SK-N-SH (cell line): ENCODE measurements around the gene DEFB112. TPM values are rescaled to one million over a fixed set of nuclear protein-coding genes. Genes with fewer than 3 reads are reported as not detected.

Experiments used
- CTCF ChIA-PET: fragments of 300-600, 350-600 bp; formaldehyde crosslinking; extraction: SDS; loops from one replicate; lab custom pipeline; 2021; lab: Yijun Ruan, JAX
- POLR2A ChIA-PET: fragments of 350-600 bp; sonication (Branson Sonifier 250); formaldehyde crosslinking; extraction: SDS; loops from one replicate; lab custom pipeline; 2020; ENCODE audit warnings: antibody characterized with exemption, inconsistent platforms; lab: Yijun Ruan, JAX
- DNase-seq: peaks from one replicate; pipeline ENCODE4 v3.0.0; 2012
- H2AFZ ChIP-seq: fragments of 200-600 bp; sonication (generic); 2 replicates; pipeline ENCODE4 v1.8.1; 2016; ENCODE audit warnings: antibody characterized with exemption, mild to moderate bottlenecking, low read depth
- H3F3A ChIP-seq: fragments of 200-600 bp; sonication (generic); replicated peaks from 2 replicates; pipeline ENCODE3; 2016; ENCODE audit warnings: antibody characterized with exemption, mild to moderate bottlenecking; ENCODE audit not compliant: insufficient read depth
- H3K27ac ChIP-seq, 2 experiments: fragments of 200-500 bp in 1 of 2; fragments of 200-600 bp in 1 of 2; sonication (Bioruptor generic) in 1 of 2; sonication (generic), shearing (Covaris generic) in 1 of 2; 2 replicates each; pipeline versions ENCODE4 v1.5.1 to v1.6.1; 2014 to 2016; ENCODE audit warnings: low read depth in 2 of 2, inconsistent platforms in 1 of 2, low read length in 1 of 2, mild to moderate bottlenecking in 1 of 2, mixed read lengths in 1 of 2
- H3K27me3 ChIP-seq: fragments of 200-600 bp; sonication (generic), shearing (Covaris generic); 2 replicates; pipeline ENCODE4 v1.6.1; 2016; ENCODE audit warnings: mixed run types; ENCODE audit not compliant: insufficient read depth
- H3K36me3 ChIP-seq, 2 experiments: fragments of 200-500 bp in 1 of 2; fragments of 200-600 bp in 1 of 2; sonication (Bioruptor generic) in 1 of 2; sonication (generic) in 1 of 2; replicated peaks in 1 of 2; 2 replicates each; pipeline versions ENCODE3 to v1.5.1; 2014 to 2016; ENCODE audit warnings: low read length in 1 of 2, mild to moderate bottlenecking in 1 of 2; ENCODE audit not compliant: insufficient read depth in 2 of 2, control insufficient read depth in 1 of 2
- H3K4me1 ChIP-seq, 2 experiments: fragments of 200-500 bp in 1 of 2; fragments of 200-600 bp in 1 of 2; sonication (Bioruptor generic) in 1 of 2; sonication (generic), shearing (Covaris generic) in 1 of 2; 2 replicates each; pipeline versions ENCODE4 v1.5.1 to v1.6.1; 2014 to 2016; ENCODE audit warnings: low read depth in 1 of 2, low read length in 1 of 2, mixed run types in 1 of 2; ENCODE audit not compliant: insufficient read depth in 2 of 2, control insufficient read depth in 1 of 2
- H3K4me2 ChIP-seq: fragments of 200-600 bp; sonication (generic), shearing (Covaris generic); 2 replicates; pipeline ENCODE4 v1.6.1; 2017; ENCODE audit warnings: mixed run types
- H3K4me3 ChIP-seq, 2 experiments: fragments of 200-500 bp in 1 of 2; fragments of 200-600 bp in 1 of 2; sonication (Bioruptor generic) in 1 of 2; sonication (generic), shearing (Covaris generic) in 1 of 2; 2 replicates each; pipeline versions ENCODE4 v1.5.1 to v1.8.1; 2014 to 2016; ENCODE audit warnings: low read depth in 2 of 2, inconsistent platforms in 1 of 2, low read length in 1 of 2, mild to moderate bottlenecking in 1 of 2, mixed read lengths in 1 of 2, moderate library complexity in 1 of 2
- H3K79me2 ChIP-seq: fragments of 200-600 bp; sonication (generic); 2 replicates; pipeline ENCODE4 v1.8.1; 2017; ENCODE audit warnings: mild to moderate bottlenecking; ENCODE audit not compliant: insufficient read depth
- H3K9ac ChIP-seq: fragments of 200-600 bp; sonication (generic); 2 replicates; pipeline ENCODE4 v1.6.1; 2017; ENCODE audit warnings: mixed run types
- H3K9me2 ChIP-seq: fragments of 200-600 bp; sonication (generic); 2 replicates; pipeline ENCODE4 v1.6.1; 2017; ENCODE audit warnings: mixed run types
- H3K9me3 ChIP-seq: fragments of 200-600 bp; sonication (generic); 2 replicates; pipeline ENCODE4 v1.6.1; 2017; ENCODE audit warnings: mixed run types, mild to moderate bottlenecking, moderate library complexity
- H4K20me1 ChIP-seq: fragments of 200-600 bp; sonication (generic); 2 replicates; pipeline ENCODE4 v1.6.1; 2017; ENCODE audit warnings: mild to moderate bottlenecking, mixed run types; ENCODE audit not compliant: insufficient read depth
- ELF1 ChIP-seq: IDR thresholded peaks from 2 replicates; pipeline ENCODE4 v1.4.0; 2012
- EZH2phosphoT487 ChIP-seq: fragments of 200-600 bp; sonication (generic); IDR thresholded peaks from 2 replicates; pipeline ENCODE4 v1.6.1; 2017; ENCODE audit warnings: low read depth, mixed run types, mild to moderate bottlenecking, antibody characterized with exemption, moderate library complexity, borderline replicate concordance
- FOSL2 ChIP-seq: IDR thresholded peaks from 2 replicates; pipeline ENCODE4 v1.4.0; 2012; ENCODE audit warnings: low read depth, mild to moderate bottlenecking, moderate library complexity, borderline replicate concordance
- FOXM1 ChIP-seq: IDR thresholded peaks from 2 replicates; pipeline ENCODE4 v1.4.0; 2012; ENCODE audit warnings: low read depth, mild to moderate bottlenecking
- GABPA ChIP-seq: IDR thresholded peaks from 2 replicates; pipeline ENCODE4 v1.4.0; 2012; ENCODE audit warnings: low read depth, mild to moderate bottlenecking
- JUND ChIP-seq: IDR thresholded peaks from 2 replicates; pipeline ENCODE4 v1.4.0; 2012
- MEF2A ChIP-seq: IDR thresholded peaks from 2 replicates; pipeline ENCODE4 v1.4.0; 2012; ENCODE audit warnings: low read depth, borderline replicate concordance
- MXI1 ChIP-seq: IDR thresholded peaks from 2 replicates; pipeline ENCODE4 v1.6.1; 2012; ENCODE audit warnings: mild to moderate bottlenecking, low read depth, low read length, improper control_type of control experiment
- POLR2AphosphoS5 ChIP-seq: IDR thresholded peaks from 2 replicates; pipeline ENCODE4 v1.6.1; 2012; ENCODE audit warnings: low read depth, low read length
- RFX5 ChIP-seq: IDR thresholded peaks from 2 replicates; pipeline ENCODE4 v1.6.1; 2012; ENCODE audit warnings: mild to moderate bottlenecking, improper control_type of control experiment, low read length
- SMC3 ChIP-seq: IDR thresholded peaks from 2 replicates; pipeline ENCODE4 v1.6.1; 2012; ENCODE audit warnings: low read depth, low read length, improper control_type of control experiment
- TCF12 ChIP-seq: IDR thresholded peaks from 2 replicates; pipeline ENCODE4 v1.4.0; 2012
- TEAD4 ChIP-seq: IDR thresholded peaks from 2 replicates; pipeline ENCODE4 v1.4.0; 2012; ENCODE audit warnings: mild to moderate bottlenecking, borderline replicate concordance; ENCODE audit not compliant: insufficient read depth
- WGBS: methylation state at CpG from one replicate; pipeline ENCODE4 v1.1.6; 2017; ENCODE audit warnings: low lambda C conversion rate; 5-methylcytosine and 5-hydroxymethylcytosine counted together
- polyA plus RNA-seq, 3 experiments: library from polyadenylated mRNA; depleted of rRNA; stranded (reverse); fragments of >200 nt; gene quantifications; 2 replicates each; pipeline ENCODE4 v1.2.3, GENCODE V29; 2012
- TF ChIP-seq, protein P1 (sequence below): IDR thresholded peaks from 2 replicates; pipeline ENCODE4 v1.4.0; 2012; ENCODE audit warnings: low read depth, borderline replicate concordance
- TF ChIP-seq, protein P2 (sequence below): IDR thresholded peaks from 2 replicates; pipeline ENCODE4 v1.6.1; 2012; ENCODE audit warnings: mild to moderate bottlenecking, low read depth, low read length, moderate library complexity
- TF ChIP-seq, protein P3 (sequence below): fragments of 150-350 bp; IDR thresholded peaks from 2 replicates; pipeline ENCODE4 v1.6.1; 2016; ENCODE audit warnings: mild to moderate bottlenecking, low read depth, low read length
- TF ChIP-seq, protein P4 (sequence below): fragments of 200-600 bp; sonication (generic); IDR thresholded peaks from 2 replicates; pipeline ENCODE4 v1.6.1; 2017; ENCODE audit warnings: antibody characterized with exemption, mild to moderate bottlenecking, moderate library complexity
- TF ChIP-seq, protein P5 (sequence below): IDR thresholded peaks from 2 replicates; pipeline ENCODE4 v1.4.0; 2012; ENCODE audit warnings: low read depth, borderline replicate concordance
- TF ChIP-seq, protein P6 (sequence below): fragments of 150-350 bp; IDR thresholded peaks from 2 replicates; pipeline ENCODE4 v1.6.1; 2017; ENCODE audit warnings: antibody characterized with exemption, low read length, low read depth, borderline replicate concordance

Gene DEFB112
- polyA plus RNA-seq, 1 of the 3 experiments (the other 2 are of a cell fraction) = not detected

DNA sequence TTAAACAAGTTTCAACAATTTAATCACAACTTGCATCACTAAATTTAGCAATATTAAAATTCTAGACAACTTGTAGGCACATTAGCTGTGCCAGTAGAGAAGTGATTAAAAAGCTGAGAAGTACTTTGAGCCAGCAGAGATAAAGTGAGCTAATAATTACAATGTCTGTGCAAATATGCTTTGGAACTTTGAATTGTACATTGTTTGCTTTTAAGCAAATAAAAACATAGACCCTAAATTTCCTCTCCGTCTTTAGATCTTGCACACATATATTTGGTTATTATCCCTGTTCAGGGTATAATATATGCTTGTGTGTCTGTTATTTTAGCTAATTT lies 44.2 kb upstream of the DEFB112 start:
- Histone ChIP-seq H3K27ac (no peak overlapping the region), H4K20me1 (no peaks in the 10 kb centered on the region)
- CTCF ChIA-PET = no interaction called here
- no peak for DNase-seq
- TF ChIP-seq EZH2phosphoT487 = no peak
- TF ChIP-seq, protein P1, sequence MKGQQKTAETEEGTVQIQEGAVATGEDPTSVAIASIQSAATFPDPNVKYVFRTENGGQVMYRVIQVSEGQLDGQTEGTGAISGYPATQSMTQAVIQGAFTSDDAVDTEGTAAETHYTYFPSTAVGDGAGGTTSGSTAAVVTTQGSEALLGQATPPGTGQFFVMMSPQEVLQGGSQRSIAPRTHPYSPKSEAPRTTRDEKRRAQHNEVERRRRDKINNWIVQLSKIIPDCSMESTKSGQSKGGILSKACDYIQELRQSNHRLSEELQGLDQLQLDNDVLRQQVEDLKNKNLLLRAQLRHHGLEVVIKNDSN = no peak
- no peak for TF ChIP-seq FOXM1
- TF ChIP-seq, protein P2, sequence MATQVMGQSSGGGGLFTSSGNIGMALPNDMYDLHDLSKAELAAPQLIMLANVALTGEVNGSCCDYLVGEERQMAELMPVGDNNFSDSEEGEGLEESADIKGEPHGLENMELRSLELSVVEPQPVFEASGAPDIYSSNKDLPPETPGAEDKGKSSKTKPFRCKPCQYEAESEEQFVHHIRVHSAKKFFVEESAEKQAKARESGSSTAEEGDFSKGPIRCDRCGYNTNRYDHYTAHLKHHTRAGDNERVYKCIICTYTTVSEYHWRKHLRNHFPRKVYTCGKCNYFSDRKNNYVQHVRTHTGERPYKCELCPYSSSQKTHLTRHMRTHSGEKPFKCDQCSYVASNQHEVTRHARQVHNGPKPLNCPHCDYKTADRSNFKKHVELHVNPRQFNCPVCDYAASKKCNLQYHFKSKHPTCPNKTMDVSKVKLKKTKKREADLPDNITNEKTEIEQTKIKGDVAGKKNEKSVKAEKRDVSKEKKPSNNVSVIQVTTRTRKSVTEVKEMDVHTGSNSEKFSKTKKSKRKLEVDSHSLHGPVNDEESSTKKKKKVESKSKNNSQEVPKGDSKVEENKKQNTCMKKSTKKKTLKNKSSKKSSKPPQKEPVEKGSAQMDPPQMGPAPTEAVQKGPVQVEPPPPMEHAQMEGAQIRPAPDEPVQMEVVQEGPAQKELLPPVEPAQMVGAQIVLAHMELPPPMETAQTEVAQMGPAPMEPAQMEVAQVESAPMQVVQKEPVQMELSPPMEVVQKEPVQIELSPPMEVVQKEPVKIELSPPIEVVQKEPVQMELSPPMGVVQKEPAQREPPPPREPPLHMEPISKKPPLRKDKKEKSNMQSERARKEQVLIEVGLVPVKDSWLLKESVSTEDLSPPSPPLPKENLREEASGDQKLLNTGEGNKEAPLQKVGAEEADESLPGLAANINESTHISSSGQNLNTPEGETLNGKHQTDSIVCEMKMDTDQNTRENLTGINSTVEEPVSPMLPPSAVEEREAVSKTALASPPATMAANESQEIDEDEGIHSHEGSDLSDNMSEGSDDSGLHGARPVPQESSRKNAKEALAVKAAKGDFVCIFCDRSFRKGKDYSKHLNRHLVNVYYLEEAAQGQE = no peak
- TF ChIP-seq SMC3 = no peak
- no peak for TF ChIP-seq GABPA
- TF ChIP-seq RFX5 = no peak
- TF ChIP-seq JUND = no peak
- TF ChIP-seq, protein P3, sequence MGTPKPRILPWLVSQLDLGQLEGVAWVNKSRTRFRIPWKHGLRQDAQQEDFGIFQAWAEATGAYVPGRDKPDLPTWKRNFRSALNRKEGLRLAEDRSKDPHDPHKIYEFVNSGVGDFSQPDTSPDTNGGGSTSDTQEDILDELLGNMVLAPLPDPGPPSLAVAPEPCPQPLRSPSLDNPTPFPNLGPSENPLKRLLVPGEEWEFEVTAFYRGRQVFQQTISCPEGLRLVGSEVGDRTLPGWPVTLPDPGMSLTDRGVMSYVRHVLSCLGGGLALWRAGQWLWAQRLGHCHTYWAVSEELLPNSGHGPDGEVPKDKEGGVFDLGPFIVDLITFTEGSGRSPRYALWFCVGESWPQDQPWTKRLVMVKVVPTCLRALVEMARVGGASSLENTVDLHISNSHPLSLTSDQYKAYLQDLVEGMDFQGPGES = no peak
- TF ChIP-seq TCF12 = no peak
- no peak for TF ChIP-seq FOSL2
- no peak for TF ChIP-seq ELF1
- TF ChIP-seq, protein P4, sequence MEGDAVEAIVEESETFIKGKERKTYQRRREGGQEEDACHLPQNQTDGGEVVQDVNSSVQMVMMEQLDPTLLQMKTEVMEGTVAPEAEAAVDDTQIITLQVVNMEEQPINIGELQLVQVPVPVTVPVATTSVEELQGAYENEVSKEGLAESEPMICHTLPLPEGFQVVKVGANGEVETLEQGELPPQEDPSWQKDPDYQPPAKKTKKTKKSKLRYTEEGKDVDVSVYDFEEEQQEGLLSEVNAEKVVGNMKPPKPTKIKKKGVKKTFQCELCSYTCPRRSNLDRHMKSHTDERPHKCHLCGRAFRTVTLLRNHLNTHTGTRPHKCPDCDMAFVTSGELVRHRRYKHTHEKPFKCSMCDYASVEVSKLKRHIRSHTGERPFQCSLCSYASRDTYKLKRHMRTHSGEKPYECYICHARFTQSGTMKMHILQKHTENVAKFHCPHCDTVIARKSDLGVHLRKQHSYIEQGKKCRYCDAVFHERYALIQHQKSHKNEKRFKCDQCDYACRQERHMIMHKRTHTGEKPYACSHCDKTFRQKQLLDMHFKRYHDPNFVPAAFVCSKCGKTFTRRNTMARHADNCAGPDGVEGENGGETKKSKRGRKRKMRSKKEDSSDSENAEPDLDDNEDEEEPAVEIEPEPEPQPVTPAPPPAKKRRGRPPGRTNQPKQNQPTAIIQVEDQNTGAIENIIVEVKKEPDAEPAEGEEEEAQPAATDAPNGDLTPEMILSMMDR = no peak
- no peak for TF ChIP-seq POLR2AphosphoS5
- TF ChIP-seq, protein P5, sequence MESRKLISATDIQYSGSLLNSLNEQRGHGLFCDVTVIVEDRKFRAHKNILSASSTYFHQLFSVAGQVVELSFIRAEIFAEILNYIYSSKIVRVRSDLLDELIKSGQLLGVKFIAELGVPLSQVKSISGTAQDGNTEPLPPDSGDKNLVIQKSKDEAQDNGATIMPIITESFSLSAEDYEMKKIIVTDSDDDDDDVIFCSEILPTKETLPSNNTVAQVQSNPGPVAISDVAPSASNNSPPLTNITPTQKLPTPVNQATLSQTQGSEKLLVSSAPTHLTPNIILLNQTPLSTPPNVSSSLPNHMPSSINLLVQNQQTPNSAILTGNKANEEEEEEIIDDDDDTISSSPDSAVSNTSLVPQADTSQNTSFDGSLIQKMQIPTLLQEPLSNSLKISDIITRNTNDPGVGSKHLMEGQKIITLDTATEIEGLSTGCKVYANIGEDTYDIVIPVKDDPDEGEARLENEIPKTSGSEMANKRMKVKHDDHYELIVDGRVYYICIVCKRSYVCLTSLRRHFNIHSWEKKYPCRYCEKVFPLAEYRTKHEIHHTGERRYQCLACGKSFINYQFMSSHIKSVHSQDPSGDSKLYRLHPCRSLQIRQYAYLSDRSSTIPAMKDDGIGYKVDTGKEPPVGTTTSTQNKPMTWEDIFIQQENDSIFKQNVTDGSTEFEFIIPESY = no peak
- no peak for TF ChIP-seq TEAD4
- TF ChIP-seq, protein P6, sequence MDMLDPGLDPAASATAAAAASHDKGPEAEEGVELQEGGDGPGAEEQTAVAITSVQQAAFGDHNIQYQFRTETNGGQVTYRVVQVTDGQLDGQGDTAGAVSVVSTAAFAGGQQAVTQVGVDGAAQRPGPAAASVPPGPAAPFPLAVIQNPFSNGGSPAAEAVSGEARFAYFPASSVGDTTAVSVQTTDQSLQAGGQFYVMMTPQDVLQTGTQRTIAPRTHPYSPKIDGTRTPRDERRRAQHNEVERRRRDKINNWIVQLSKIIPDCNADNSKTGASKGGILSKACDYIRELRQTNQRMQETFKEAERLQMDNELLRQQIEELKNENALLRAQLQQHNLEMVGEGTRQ = no peak
- no peak for TF ChIP-seq MXI1
- TF ChIP-seq MEF2A = no peak
- TF ChIP-seq, all 33 proteins: peak for 0
- no peak overlapping the region for H2AFZ ChIP-seq
- POLR2A ChIA-PET = no interaction called here
- no peaks in the 10 kb centered on the region for H3K27me3 ChIP-seq
- no peaks in the 10 kb centered on the region for H3F3A ChIP-seq
- no peak overlapping the region for H3K9ac ChIP-seq
- no peaks in the 10 kb centered on the region for H3K36me3 ChIP-seq
- no peaks in the 10 kb centered on the region for H3K9me2 ChIP-seq
- WGBS = 60% methylated on average over 1 of the region's 1 CpG
- H3K4me3 ChIP-seq = no peak overlapping the region
- H3K9me3 ChIP-seq = no peaks in the 10 kb centered on the region
- no peaks in the 10 kb centered on the region for H3K4me1 ChIP-seq
- H3K4me2 ChIP-seq = no peak overlapping the region
- H3K79me2 ChIP-seq = no peaks in the 10 kb centered on the region
